ENCODE results near the gene SAPCD1. TPM values are rescaled to one million over a fixed set of nuclear protein-coding genes. Genes with fewer than 3 reads are reported as not detected.

Gene SAPCD1
- total RNA-seq, 1 donor from 2014 or later = 1.3 TPM

DNA sequence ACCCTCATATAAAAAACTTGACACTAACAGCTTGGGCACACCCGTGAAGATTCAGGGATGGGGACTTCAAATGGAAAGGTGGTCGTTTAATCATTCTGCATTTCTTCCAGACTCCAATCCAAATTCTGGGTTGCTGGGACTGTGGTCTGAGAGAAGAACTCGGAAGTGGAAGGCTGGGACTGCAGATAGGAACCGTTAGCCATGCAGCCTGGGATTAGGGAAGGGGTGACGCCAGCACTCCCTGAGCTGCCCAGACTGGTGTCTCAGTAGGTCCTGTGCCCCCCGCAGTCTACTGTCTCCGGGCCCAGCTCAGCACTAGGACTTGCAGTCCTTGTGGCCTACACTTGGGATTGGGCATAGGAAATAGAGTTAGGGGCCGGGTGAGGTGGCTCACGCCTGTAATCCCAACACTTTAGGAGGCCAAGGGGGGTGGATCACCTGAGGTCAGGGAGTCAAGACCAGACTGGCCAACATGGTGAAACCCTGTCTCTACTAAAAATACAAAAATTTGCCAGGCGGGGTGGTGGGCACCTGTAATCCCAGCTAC lies 25.6 kb upstream of the SAPCD1 start:
- DNase-seq (ENCODE audit: low read depth) (no peak), FAIRE-seq (no peak)
- TF ChIP-seq, protein P1, sequence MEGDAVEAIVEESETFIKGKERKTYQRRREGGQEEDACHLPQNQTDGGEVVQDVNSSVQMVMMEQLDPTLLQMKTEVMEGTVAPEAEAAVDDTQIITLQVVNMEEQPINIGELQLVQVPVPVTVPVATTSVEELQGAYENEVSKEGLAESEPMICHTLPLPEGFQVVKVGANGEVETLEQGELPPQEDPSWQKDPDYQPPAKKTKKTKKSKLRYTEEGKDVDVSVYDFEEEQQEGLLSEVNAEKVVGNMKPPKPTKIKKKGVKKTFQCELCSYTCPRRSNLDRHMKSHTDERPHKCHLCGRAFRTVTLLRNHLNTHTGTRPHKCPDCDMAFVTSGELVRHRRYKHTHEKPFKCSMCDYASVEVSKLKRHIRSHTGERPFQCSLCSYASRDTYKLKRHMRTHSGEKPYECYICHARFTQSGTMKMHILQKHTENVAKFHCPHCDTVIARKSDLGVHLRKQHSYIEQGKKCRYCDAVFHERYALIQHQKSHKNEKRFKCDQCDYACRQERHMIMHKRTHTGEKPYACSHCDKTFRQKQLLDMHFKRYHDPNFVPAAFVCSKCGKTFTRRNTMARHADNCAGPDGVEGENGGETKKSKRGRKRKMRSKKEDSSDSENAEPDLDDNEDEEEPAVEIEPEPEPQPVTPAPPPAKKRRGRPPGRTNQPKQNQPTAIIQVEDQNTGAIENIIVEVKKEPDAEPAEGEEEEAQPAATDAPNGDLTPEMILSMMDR (IDR thresholded peaks at IDR 0.05; ENCODE audit: insufficient read depth, low read length, severe bottlenecking) = no peak
- H3K4me3 ChIP-seq (ENCODE audit: low read depth, low read length) = peak overlapping the region; percentile 52
- H3K36me3 ChIP-seq (ENCODE audit: control insufficient read depth, insufficient read depth, low read length) = peaks cover 20% of the 10 kb centered on the region
- no peaks in the 10 kb centered on the region for H3K27me3 ChIP-seq (ENCODE audit: control insufficient read depth, insufficient read depth, low read length)

GRCh38 chr6:31737315-31737990 lies 25.0 kb upstream of the SAPCD1 start:
- Histone ChIP-seq H3K4me3 (ENCODE audit: low read depth, low read length) (no peak overlapping the region), H3K27me3 (ENCODE audit: control insufficient read depth, insufficient read depth, low read length) (no peaks in the 10 kb centered on the region), H3K36me3 (ENCODE audit: control insufficient read depth, insufficient read depth, low read length) (peaks cover 17% of the 10 kb centered on the region)
- DNase-seq (ENCODE audit: low read depth) (no peak), FAIRE-seq (no peak)
- TF ChIP-seq, protein P1 (IDR thresholded peaks at IDR 0.05; ENCODE audit: insufficient read depth, low read length, severe bottlenecking) = no peak

DNA sequence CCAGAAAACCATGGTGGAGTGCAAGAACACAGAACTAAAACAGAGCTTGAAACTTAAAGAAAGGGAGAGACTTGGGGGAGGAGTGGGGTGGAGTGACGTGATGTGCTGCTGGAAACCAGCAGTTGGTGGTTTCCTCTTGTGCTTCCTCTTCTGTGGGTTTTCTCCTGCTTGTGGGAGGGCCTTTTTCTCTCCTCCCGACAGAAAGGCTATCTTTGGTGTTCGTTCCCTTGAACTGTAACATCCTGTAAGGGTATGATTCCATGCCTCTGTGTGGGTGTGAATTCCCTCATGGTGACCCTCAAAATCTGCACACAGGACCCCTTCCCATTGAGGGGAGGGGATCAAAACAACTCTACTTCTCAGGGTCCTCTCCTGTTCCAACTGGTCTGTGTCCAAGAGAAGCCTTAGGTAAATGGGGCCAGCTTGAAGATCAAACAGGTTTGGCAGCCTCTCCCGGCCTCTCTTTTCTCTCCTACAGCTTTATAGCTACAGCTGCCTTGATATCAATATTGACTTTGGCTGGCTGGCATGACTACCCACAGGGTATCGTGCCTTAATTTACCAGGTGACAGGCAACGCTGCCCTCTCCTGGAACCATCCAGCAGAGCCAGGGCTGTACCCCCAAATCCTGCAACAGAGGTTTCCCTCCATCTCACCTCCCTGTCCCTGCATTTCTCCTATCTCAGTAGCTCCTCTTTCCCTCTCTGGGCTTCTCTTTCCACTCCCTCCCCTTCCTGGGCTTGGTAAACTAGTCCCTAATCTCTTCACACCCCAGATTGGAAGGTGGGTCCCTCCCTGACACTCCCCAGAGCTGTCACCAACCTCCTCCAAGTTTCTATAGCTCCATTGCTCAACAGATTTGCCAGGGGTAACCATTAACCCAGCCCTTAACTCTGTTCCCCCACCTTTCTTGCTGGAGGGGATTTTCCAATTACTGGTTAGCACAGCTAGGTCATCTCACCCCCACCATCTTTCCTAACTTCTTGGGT lies 24.2 kb upstream of the SAPCD1 start:
- Histone ChIP-seq H3K4me3 (ENCODE audit: low read depth, low read length) (no peak overlapping the region), H3K36me3 (ENCODE audit: control insufficient read depth, insufficient read depth, low read length) (peaks cover 13% of the 10 kb centered on the region), H3K27me3 (ENCODE audit: control insufficient read depth, insufficient read depth, low read length) (no peaks in the 10 kb centered on the region)
- DNase-seq (ENCODE audit: low read depth) (peak; percentile 77), FAIRE-seq (no peak)
- TF ChIP-seq, protein P1 (IDR thresholded peaks at IDR 0.05; ENCODE audit: insufficient read depth, low read length, severe bottlenecking) = peak; percentile 34

DNA sequence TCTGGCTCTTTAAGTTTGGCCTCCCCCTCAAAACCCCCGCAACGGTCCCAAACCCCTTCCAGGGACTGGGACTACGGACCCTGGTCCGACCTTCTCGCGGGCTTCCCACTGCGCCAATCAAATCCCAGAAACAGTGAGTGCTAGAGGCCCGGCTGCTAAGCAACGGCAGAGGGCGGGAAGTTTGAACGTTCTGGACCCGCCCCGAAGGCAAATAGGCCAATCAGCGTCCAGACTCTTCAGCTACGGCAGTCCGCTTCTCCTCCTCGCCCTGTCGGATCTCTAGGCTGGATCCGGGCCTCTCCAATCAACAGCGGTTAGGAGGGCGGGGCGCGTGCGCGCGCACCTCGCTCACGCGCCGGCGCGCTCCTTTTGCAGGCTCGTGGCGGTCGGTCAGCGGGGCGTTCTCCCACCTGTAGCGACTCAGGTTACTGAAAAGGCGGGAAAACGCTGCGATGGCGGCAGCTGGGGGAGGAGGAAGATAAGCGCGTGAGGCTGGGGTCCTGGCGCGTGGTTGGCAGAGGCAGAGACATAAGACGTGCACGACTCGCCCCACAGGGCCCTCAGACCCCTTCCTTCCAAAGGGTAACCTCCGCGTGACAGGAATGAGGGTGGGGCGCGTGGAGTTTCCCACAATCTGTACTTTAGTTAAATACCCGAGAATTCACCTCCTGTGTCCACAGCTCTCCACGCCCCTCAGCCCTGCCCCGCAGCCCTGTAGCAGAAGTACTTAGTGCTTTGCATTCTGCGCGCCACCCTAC lies 22.6 kb upstream of the SAPCD1 start, which contains the start of gene MSH5:
TSS of gene MSH5 (plus strand) at position 367 of the 758 bp plus-strand sequence. CDS start 462 bp downstream, outside the sequence.
- H3K4me3 ChIP-seq (ENCODE audit: low read depth, low read length) = peak within 1 kb of the TSS; percentile 62
- TF ChIP-seq, protein P1 (IDR thresholded peaks at IDR 0.05; ENCODE audit: insufficient read depth, low read length, severe bottlenecking) = no peak
- FAIRE-seq (no peak), DNase-seq (ENCODE audit: low read depth) (peak; percentile 98)
- H3K27me3 ChIP-seq (ENCODE audit: control insufficient read depth, insufficient read depth, low read length) = no peaks in the 10 kb centered on the region
- H3K36me3 ChIP-seq (ENCODE audit: control insufficient read depth, insufficient read depth, low read length) = peaks cover 3% of the 10 kb centered on the region
